HEK293T (cell line): ENCODE data around the gene LRP1B.

Experiments
- BHLHE40 ChIP-seq: fragments of 450-650 bp; IDR thresholded peaks from 2 replicates; pipeline ENCODE4 v1.6.1; 2016; ENCODE audit warnings: mild to moderate bottlenecking, moderate library complexity, borderline replicate concordance
- SUZ12 ChIP-seq: fragments of 450-650 bp; IDR thresholded peaks from 2 replicates; pipeline ENCODE4 v1.6.1; 2016; ENCODE audit warnings: mild to moderate bottlenecking
- TARDBP ChIP-seq: fragments of 450-650 bp; IDR thresholded peaks from 2 replicates; pipeline ENCODE4 v1.6.1; 2016
- TF ChIP-seq, protein P1 (sequence below): fragments of 450-650 bp; IDR thresholded peaks from 2 replicates; pipeline ENCODE4 v1.6.1; 2016

DNA sequence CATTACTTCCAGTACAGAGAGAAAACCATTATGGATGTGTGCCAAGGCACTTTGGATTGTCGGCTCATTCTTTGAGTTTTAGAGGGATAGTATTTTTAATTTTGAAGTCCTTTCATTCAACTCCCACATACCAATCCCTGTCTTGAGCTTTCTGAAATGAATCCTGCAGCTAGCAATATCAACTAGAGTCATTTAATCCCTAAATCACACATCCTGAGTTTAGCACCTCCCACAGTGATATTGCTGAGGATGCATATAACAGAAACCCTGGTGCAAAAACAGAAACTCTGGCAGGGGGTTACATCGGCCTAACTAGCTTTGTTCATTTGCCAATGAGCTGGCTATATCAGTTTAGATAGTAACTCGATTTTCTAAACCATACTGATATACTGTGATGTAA lies 427.3 kb downstream of the LRP1B start:
- TF ChIP-seq SUZ12 = no peak
- no peak for TF ChIP-seq BHLHE40
- TF ChIP-seq TARDBP = no peak
- TF ChIP-seq, protein P1, sequence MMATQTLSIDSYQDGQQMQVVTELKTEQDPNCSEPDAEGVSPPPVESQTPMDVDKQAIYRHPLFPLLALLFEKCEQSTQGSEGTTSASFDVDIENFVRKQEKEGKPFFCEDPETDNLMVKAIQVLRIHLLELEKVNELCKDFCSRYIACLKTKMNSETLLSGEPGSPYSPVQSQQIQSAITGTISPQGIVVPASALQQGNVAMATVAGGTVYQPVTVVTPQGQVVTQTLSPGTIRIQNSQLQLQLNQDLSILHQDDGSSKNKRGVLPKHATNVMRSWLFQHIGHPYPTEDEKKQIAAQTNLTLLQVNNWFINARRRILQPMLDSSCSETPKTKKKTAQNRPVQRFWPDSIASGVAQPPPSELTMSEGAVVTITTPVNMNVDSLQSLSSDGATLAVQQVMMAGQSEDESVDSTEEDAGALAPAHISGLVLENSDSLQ = no peak
